ENCODE results near the gene S100Z.
"Not testable (repeated sequence)": the region's sequence is repeated elsewhere in the genome, so short reads cannot be mapped to it uniquely, and the experiment has no call there.

Gene S100Z

GRCh38 chr5:76874088-76874581, 24.3 kb downstream of the S100Z start:
- peak in 1 of 4 experiments; percentile 37 for DNase-seq

DNA sequence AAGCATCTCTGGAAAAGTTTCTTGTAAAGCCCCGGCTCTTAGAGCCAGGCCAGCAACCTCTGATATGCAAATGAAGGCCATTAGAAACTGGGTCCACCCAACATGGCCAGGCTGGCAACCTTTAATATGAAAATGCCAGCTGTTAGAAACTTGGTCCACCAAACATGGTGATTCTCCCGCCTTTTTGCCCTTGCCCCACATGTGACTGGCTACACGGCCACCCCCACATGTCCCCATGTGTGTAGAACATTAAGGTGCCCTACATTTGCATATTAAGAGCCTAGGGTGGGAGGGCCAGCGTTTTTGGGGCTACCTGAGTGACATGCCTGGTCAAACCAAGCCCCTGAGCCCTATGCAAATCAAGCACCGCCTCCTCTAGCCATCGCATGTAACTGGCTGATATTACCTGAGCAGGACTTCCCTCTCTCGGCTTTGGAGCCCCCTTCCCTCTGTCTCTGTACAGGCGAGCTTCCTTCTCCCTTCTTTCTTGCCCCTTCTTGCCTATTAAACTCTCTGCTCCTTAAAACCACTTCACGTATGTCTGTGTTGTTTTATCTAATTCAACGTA, 39.0 kb downstream of the S100Z start:
- DNase-seq: no peak

- no peak for DNase-seq
These were observed 43.5 kb downstream of the S100Z start for GRCh38 chr5:76893294-76893693.

DNA sequence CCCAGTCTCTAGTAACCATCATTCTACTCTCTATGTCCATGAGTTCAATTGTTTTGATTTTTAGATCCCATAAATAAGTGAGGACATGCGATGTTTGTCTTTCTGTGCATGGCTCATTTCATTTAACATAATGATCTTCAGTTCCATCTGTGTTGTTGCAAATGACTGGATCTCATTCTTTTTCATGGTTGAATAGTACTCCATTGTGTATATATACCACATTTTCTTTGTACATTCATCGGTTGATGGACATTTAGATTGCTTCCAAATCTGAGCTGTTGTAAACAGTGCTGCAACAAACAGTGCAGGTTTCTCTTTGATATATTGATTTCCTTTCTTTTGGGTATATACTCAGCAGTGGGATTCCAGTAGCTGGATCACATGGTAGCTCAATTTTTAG, 46.4 kb downstream of the S100Z start:
- DNase-seq: no peak

- DNase-seq: no peak
These were observed 51.7 kb downstream of the S100Z start for GRCh38 chr5:76901522-76901921.

DNA sequence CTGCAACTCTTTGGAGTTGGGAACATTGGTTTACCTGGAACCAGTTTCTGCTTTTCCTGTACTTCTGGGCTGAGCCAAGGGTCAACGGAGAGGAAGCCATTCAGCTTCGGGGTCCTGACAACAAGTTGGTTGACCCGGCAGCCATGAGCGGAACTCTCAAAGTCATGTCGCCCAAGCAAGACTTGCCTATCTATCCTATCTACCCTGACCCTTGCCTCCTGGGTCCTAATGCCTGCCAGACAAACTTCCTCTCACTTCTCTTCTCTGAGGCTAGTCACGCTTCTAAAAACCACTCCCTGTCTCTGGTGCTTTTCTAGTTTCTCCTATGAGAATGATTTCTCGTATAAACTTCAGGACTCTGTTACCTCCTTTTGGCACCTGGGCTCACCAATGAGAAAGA, 58.4 kb downstream of the S100Z start:
- no peak for DNase-seq

- not testable (repeated sequence) for DNase-seq
These were observed 60.6 kb downstream of the S100Z start for GRCh38 chr5:76910344-76910933.

GRCh38 chr5:76914671-76915070, 64.9 kb downstream of the S100Z start:
- not testable (repeated sequence) for DNase-seq

DNA sequence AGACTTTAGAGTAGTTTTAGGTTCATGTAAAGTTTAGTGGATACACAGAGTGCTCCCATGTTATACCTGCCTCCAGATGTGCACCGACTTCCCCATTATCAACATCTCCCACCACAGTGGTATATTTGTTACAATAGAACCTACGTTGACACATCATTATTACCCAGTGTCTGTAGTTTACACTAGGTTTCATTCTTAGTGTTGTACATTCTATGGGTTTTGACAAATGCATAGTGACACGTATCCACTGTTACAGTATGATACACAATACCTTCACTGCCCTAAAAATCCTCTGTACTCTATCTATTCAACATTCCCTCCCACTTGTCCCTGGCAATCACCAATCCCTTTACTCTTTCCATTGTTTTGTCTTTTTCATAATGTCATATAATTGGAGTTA, 68.7 kb downstream of the S100Z start:
- no peak for DNase-seq

- DNase-seq: no peak
These were observed 70.7 kb downstream of the S100Z start for GRCh38 chr5:76920491-76920890.

DNA sequence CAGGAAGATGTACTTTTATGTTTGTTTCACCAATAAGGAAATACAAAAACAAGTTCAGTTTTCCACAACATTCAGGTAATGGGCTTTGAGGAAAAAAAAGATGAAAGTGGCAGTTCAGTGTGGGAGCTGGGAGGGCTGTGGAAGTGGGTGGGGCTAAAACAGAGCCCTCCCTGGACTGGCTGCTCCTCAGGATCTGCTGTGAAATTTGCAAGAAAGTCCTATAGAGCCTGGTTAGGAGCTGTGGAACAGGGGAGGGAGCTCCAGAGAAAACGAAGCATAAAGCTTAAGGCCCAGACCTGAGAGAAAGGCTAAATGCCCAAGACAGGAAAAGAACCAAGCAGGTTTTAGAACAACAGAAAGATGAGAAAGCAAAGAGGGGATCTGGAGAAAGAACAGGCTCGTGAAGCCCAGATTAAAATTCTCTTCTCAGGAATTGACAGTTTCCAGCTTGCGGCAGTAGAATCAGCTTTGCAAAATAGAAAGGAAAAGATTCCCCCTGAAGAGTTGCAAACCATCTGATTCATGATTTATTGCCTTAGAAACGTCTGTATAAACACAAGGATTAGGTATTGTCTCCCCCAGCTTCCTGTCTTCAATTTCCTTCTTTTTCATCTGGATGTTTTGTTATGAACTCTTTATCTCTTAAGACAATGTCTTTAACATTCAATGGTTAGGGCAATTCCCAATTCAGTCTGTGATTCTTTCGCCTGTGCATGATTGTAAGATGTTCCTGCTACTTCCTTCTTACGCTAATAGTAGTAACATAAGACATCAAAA, 76.7 kb downstream of the S100Z start:
- DNase-seq: no peak

DNA sequence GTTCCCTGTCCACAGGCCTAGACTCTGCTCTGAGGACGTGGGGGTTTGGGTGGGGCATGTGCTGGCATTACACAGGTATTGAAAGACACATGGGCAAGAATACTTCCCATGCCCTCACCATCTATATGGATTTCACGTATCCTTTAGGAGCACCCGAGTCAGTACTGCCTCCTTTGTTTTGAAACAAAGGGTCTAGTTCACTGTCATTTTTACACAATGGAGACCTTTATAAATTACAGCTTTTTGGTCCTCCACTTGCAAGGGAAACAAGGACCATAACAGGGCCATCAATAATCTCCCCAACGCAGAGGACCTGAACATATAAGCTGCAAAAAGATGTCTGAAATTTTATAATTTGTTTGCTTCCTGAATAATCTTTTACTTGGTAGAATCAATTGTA, 78.1 kb downstream of the S100Z start:
- no peak for DNase-seq

- no peak for DNase-seq
These were observed 80.3 kb downstream of the S100Z start for GRCh38 chr5:76930083-76930482.

GRCh38 chr5:76938177-76938576, 88.4 kb downstream of the S100Z start:
- no peak for DNase-seq

DNA sequence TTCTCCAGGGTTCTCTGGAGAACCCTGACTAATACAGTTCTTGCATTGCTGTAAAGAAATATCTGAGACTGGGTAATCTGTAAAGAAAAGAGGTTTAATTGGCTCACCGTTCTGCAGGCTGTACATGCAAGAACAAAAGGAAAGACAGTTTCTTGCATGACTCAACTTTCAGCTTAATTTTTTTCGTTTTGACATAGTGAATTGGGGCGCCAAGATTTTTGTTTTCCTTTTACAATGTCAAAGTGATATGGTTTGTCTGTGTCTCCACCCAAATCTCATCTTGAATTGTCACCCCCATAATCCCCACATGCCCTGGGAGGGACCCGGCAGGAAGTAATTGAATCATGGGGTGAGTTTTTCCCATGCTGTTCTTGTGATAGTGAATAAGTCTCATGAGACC, 91.2 kb downstream of the S100Z start:
- DNase-seq: no peak

GRCh38 chr5:76941442-76941841, 91.6 kb downstream of the S100Z start:
- no peak for DNase-seq

DNA sequence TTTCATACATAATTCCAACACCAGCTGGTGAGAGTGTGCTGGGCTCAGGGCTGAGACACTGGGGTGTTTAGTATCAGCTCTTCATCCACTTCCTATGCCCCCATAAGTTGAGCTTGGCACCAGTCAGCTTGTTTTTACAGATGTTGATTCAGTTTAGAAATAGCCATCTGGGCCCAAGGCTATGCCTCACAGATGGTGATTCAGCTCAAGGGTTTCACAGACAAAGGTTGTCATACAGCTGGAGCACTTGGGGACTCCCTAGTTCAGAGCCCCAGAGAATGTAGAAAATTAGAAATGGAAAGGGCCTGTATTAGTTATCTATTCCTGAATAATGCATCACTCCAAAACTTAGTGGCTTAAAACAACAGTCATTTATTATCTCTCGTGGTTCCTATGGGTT, 92.8 kb downstream of the S100Z start:
- DNase-seq: no peak

- DNase-seq: no peak
These were observed 93.2 kb downstream of the S100Z start for GRCh38 chr5:76943006-76943405.

DNA sequence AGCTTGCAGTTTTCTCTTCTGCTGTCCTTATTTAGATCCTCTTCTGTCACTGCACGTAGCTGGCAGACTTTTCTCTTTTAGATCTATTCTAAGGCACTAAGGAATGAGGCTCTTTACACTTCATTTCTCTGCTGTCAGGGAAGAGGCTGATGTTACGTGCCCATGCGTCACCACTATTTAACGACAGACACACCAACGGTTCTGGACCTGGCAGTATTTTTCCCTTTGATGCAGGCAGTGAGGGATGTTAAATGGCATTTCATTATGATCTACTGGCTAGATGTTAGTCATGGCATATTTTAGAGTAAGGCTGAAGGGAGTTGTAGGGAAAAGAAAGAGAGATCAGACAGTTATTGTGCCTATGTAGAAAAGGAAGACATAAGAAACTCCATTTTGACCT, 94.8 kb downstream of the S100Z start:
- no peak for DNase-seq

DNA sequence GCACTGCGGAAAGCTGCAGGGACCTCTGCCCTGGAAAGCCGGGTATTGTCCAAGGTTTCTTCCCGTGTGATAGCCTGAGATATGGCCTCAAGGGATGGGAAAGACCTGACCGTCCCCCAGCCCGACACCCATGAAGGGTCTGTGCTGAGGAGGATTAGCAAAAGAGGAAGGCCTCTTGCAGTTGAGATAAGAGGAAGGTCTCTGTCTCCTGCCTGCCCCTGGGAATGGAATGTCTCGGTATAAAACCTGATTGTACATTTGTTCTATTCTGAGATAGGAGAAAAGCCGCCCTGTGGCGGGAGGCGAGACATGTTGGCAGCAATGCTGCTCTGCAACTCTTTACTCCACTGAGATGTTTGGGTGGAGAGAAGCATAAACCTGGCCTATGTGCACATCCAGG, 95.4 kb downstream of the S100Z start:
- not testable (repeated sequence) for DNase-seq

DNA sequence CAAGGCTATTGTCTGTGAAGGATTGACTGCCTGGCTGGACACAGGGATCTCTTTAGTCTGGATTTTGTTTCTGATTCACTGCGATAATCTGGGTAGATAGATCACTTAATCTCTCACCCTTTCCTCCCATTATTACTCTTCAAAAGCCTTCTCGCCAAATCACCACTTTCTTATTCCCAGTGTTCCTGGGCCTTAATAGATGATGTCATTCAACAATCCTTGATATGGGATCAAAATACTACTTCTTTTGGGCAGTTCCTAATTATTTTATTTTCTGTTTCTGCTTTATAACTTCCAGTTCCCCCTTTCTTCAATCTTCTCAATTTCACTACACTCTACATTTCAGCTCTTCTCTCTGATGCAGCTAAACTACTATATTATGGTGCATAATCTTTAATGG, 96.3 kb downstream of the S100Z start:
- DNase-seq: peak in 1 of 4 experiments; percentile 29

DNA sequence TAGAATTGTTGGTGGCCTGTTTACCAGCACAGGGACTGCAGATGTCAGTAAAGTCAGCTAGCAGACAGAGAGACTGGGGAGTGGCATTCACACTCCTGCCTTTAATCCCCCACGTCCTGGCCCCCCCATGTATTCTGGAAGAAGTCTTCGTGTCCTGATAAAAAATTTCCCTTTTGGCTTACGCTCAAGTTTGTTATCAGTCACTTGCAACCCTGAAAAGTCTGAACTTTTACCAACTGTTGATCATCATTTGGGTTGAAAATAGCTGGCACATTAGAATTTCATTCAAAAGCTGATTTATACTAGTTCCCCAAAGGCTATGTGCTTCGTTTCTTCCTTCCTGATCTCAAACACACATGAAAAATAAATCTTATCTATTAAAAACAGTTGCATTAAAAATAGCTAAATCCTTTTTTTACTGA, 97.3 kb downstream of the S100Z start:
- DNase-seq: no peak

GRCh38 chr5:76952795-76953536, 103.2 kb downstream of the S100Z start, which contains the start of gene CRHBP:
TSS of gene CRHBP (plus strand) at chr5:76953045. CDS start at chr5:76953135, 90 bp downstream.
- DNase-seq: no peak

Measured in suppressor macrophage (primary cell).